ENCODE measurements around the gene SMG9. TPM values are rescaled to one million over a fixed set of nuclear protein-coding genes. Genes with fewer than 3 reads are reported as not detected.

SMG9 gene
- total and polyA plus RNA-seq, 2 of the 4 experiments (the other 2 are of a cell fraction): 4.8 to 24.3 TPM

- Histone ChIP-seq H3K56ac (ENCODE audit: extremely low read depth, insufficient read depth, low read length) (no peak overlapping the region; the same call in 1 of the 2 replicates), H4K20me1 (ENCODE audit: insufficient read depth, low read length) (no peaks in the 10 kb centered on the region; the same call in 1 of the 2 replicates), H2AK5ac (ENCODE audit: low read depth, low read length) (peak overlapping the region; percentile 93; the same call in 1 of the 2 replicates), H3K23ac (ENCODE audit: low read depth, low read length) (peak overlapping the region; percentile 15; the same call in 1 of the 2 replicates), H3K4ac (ENCODE audit: low read depth, low read length) (0 out of 2 replicates have a peak overlapping the region, but pooled peaks have one; percentile 40), H4K91ac (ENCODE audit: insufficient read depth, low read depth, low read length) (no peak overlapping the region), H3K36me3 (ENCODE audit: control insufficient read depth, insufficient read depth, low read length) (no peaks in the 10 kb centered on the region), H3K18ac (ENCODE audit: low read depth, low read length) (peak overlapping the region; percentile 11; the same call in 1 of the 2 replicates), H3K4me2 (ENCODE audit: low read depth, low read length) (peak overlapping the region; percentile 53; the same call in 1 of the 2 replicates), H3K9me3 (ENCODE audit: control insufficient read depth, insufficient read depth, low read length) (no peaks in the 10 kb centered on the region), H3K14ac (replicated peaks; ENCODE audit: low read depth, low read length) (peak overlapping the region; percentile 80), H4K5ac (ENCODE audit: low read depth, low read length) (no peak overlapping the region), H3K9me1 (ENCODE audit: insufficient read depth, low read length) (no peaks in the 10 kb centered on the region), H2BK5ac (ENCODE audit: low read depth, low read length, poor library complexity, severe bottlenecking) (no peak overlapping the region), H2BK120ac (ENCODE audit: low read depth, low read length) (peak overlapping the region; percentile 45; the same call in 1 of the 2 replicates), H3K27me3 (ENCODE audit: control insufficient read depth, insufficient read depth, low read length) (peaks cover 11% of the 10 kb centered on the region), H2BK15ac (ENCODE audit: low read depth, low read length) (no peak overlapping the region; the same call in 2 of the 3 replicates), H2AK9ac (replicated peaks; ENCODE audit: low read depth, low read length, poor library complexity) (peak overlapping the region; percentile 90), H3K27ac (ENCODE audit: insufficient read depth, low read length) (no peak overlapping the region), H4K8ac (ENCODE audit: low read depth in 2 of 2, low read length in 2 of 2) (peak overlapping the region in 1 of 2 experiments; percentile 71; a peak in 2 of 4 replicates), H3K4me3 (ENCODE audit: insufficient read depth, low read depth, low read length) (no peak overlapping the region), H3K9ac (ENCODE audit: low read depth, low read length) (no peak overlapping the region), H2AFZ (replicated peaks; ENCODE audit: low read length, poor library complexity) (peak overlapping the region; percentile 91), H2BK20ac (ENCODE audit: low read depth, low read length) (no peak overlapping the region), H3K4me1 (ENCODE audit: control insufficient read depth, insufficient read depth, low read length) (peaks cover 3% of the 10 kb centered on the region), H3K79me1 (ENCODE audit: low read depth in 1 of 2, low read length in 2 of 2) (no peaks in the 10 kb centered on the region)
- intact Hi-C loops (cut with micrococcal nuclease) (no loop called here), in situ Hi-C loops (cut with MboI; ENCODE audit: low sequenced_read_pairs) (no loop called here), dilution Hi-C loops (cut with HindIII; ENCODE audit: low sequenced_read_pairs, unreplicated experiment) (no loop called here)
- peak; percentile 98 for ATAC-seq (ENCODE audit: low read depth)
- peak; percentile 58 for DNase-seq
- BruUV-seq (replicated peaks): no TSS peak
- ChIA-PET POLR2A (ENCODE audit: unreplicated experiment) (no interaction called here), CTCF (interaction anchor here (0.6 to 1.6 kb wide), 8 partner anchors 10 to 240 kb away, joined by 3 to 10 read pairs (median 4); no protein-coding TSS in a partner anchor)
- WGBS, 2 experiments (ENCODE audit: extremely low coverage in 2 of 2, insufficient read length in 1 of 2): 20% methylated on average over 14 of the region's 63 CpGs; no CpG with 5 or more reads in 1 of the 2 experiments
- TF ChIP-seq RFX5 (IDR thresholded peaks at IDR 0.05; ENCODE audit: low read depth, low read length) (no peak), CEBPB (IDR thresholded peaks at IDR 0.05; ENCODE audit: low read depth, low read length) (no peak), MAFK (IDR thresholded peaks at IDR 0.05; ENCODE audit: low read depth, low read length) (no peak), USF2 (IDR thresholded peaks at IDR 0.05; ENCODE audit: low read depth, low read length) (no peak; the same call in 1 of the 2 replicates), MAZ (IDR thresholded peaks at IDR 0.05; ENCODE audit: borderline replicate concordance, low read depth, low read length) (peak; percentile 89; the same call in 1 of the 2 replicates), POLR2A (IDR thresholded peaks at IDR 0.05; ENCODE audit: low read depth, low read length) (no peak), RCOR1 (IDR thresholded peaks at IDR 0.05; ENCODE audit: insufficient replicate concordance, low read length) (no peak), MXI1 (IDR thresholded peaks at IDR 0.05; ENCODE audit: borderline replicate concordance, low read depth, low read length) (no peak), NFE2L2 (IDR thresholded peaks at IDR 0.05; ENCODE audit: low read depth, low read length) (no peak), SMC3 (IDR thresholded peaks at IDR 0.05; ENCODE audit: low read depth, low read length) (peak; percentile 77), ELK1 (IDR thresholded peaks at IDR 0.05; ENCODE audit: borderline replicate concordance, low read depth, low read length) (no peak), BHLHE40 (IDR thresholded peaks at IDR 0.05; ENCODE audit: low read depth, low read length) (peak; percentile 52; the same call in 1 of the 2 replicates), CHD1 (IDR thresholded peaks at IDR 0.05; ENCODE audit: low read depth, low read length) (no peak), FOS (IDR thresholded peaks at IDR 0.05; ENCODE audit: low read depth, low read length) (no peak)
These were observed 19.6 kb upstream of the SMG9 start for GRCh38 chr19:43774103-43774939.
